ENCODE measurements around the gene ZNF837. TPM values are rescaled to one million over a fixed set of nuclear protein-coding genes. Genes with fewer than 3 reads are reported as not detected.
A peak's percentile ranks its signal among the peaks of the same experiment; 100 is the strongest.

ZNF837 gene
- total and polyA plus RNA-seq, 2 of the 13 experiments (the other 11 are each of a cell fraction or from before 2014, with no cell fraction given) = 0.29 to 1.3 TPM

- TF ChIP-seq, protein P1, sequence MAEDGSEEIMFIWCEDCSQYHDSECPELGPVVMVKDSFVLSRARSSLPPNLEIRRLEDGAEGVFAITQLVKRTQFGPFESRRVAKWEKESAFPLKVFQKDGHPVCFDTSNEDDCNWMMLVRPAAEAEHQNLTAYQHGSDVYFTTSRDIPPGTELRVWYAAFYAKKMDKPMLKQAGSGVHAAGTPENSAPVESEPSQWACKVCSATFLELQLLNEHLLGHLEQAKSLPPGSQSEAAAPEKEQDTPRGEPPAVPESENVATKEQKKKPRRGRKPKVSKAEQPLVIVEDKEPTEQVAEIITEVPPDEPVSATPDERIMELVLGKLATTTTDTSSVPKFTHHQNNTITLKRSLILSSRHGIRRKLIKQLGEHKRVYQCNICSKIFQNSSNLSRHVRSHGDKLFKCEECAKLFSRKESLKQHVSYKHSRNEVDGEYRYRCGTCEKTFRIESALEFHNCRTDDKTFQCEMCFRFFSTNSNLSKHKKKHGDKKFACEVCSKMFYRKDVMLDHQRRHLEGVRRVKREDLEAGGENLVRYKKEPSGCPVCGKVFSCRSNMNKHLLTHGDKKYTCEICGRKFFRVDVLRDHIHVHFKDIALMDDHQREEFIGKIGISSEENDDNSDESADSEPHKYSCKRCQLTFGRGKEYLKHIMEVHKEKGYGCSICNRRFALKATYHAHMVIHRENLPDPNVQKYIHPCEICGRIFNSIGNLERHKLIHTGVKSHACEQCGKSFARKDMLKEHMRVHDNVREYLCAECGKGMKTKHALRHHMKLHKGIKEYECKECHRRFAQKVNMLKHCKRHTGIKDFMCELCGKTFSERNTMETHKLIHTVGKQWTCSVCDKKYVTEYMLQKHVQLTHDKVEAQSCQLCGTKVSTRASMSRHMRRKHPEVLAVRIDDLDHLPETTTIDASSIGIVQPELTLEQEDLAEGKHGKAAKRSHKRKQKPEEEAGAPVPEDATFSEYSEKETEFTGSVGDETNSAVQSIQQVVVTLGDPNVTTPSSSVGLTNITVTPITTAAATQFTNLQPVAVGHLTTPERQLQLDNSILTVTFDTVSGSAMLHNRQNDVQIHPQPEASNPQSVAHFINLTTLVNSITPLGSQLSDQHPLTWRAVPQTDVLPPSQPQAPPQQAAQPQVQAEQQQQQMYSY (CRISPR knock-in tag; IDR thresholded peaks at IDR 0.05) = 0 out of 2 replicates have a peak, but pooled peaks have one; percentile 10
- TF ChIP-seq GATAD1 (CRISPR knock-in tag; IDR thresholded peaks at IDR 0.05) = peak; percentile 93
- no peak for TF ChIP-seq PRPF4 (IDR thresholded peaks at IDR 0.05; ENCODE audit: low read depth, low read length, poor library complexity, severe bottlenecking)
- no peak for TF ChIP-seq NFIC (IDR thresholded peaks at IDR 0.05; ENCODE audit: low read length)
- no peak for TF ChIP-seq GPN1 (CRISPR knock-in tag; IDR thresholded peaks at IDR 0.05; ENCODE audit: borderline replicate concordance)
- peak; percentile 24; the same call in 1 of the 2 replicates for TF ChIP-seq ZNF788 (CRISPR knock-in tag; IDR thresholded peaks at IDR 0.05; ENCODE audit: borderline replicate concordance)
- TF ChIP-seq CBX2 (IDR thresholded peaks at IDR 0.05; ENCODE audit: low read depth, low read length) = no peak
- no peak for TF ChIP-seq CBX2 (CRISPR knock-in tag; IDR thresholded peaks at IDR 0.05; ENCODE audit: low read depth)
- no peak for TF ChIP-seq ZNF773 (CRISPR knock-in tag; IDR thresholded peaks at IDR 0.05; ENCODE audit: borderline replicate concordance)
- no peak for TF ChIP-seq NONO (IDR thresholded peaks at IDR 0.05)
- peak; percentile 81 for TF ChIP-seq NONO (CRISPR knock-in tag; conservative IDR thresholded peaks at IDR 0.05)
- TF ChIP-seq PAX8 (CRISPR knock-in tag; IDR thresholded peaks at IDR 0.05; ENCODE audit: borderline replicate concordance) = no peak
- TF ChIP-seq ZNF232 (CRISPR knock-in tag; IDR thresholded peaks at IDR 0.05; ENCODE audit: borderline replicate concordance) = peak; percentile 30; the same call in 1 of the 2 replicates
- TF ChIP-seq ZNF816 (CRISPR knock-in tag; IDR thresholded peaks at IDR 0.05; ENCODE audit: borderline replicate concordance) = no peak; the same call in 1 of the 2 replicates
- TF ChIP-seq PREB (CRISPR knock-in tag; IDR thresholded peaks at IDR 0.05) = no peak
- peak; percentile 68 for TF ChIP-seq TOPORS (CRISPR knock-in tag; IDR thresholded peaks at IDR 0.05)
- TF ChIP-seq ZFP36 (IDR thresholded peaks at IDR 0.05; ENCODE audit: borderline replicate concordance, low read depth, low read length, partially characterized antibody) = no peak
- TF ChIP-seq, protein P2, sequence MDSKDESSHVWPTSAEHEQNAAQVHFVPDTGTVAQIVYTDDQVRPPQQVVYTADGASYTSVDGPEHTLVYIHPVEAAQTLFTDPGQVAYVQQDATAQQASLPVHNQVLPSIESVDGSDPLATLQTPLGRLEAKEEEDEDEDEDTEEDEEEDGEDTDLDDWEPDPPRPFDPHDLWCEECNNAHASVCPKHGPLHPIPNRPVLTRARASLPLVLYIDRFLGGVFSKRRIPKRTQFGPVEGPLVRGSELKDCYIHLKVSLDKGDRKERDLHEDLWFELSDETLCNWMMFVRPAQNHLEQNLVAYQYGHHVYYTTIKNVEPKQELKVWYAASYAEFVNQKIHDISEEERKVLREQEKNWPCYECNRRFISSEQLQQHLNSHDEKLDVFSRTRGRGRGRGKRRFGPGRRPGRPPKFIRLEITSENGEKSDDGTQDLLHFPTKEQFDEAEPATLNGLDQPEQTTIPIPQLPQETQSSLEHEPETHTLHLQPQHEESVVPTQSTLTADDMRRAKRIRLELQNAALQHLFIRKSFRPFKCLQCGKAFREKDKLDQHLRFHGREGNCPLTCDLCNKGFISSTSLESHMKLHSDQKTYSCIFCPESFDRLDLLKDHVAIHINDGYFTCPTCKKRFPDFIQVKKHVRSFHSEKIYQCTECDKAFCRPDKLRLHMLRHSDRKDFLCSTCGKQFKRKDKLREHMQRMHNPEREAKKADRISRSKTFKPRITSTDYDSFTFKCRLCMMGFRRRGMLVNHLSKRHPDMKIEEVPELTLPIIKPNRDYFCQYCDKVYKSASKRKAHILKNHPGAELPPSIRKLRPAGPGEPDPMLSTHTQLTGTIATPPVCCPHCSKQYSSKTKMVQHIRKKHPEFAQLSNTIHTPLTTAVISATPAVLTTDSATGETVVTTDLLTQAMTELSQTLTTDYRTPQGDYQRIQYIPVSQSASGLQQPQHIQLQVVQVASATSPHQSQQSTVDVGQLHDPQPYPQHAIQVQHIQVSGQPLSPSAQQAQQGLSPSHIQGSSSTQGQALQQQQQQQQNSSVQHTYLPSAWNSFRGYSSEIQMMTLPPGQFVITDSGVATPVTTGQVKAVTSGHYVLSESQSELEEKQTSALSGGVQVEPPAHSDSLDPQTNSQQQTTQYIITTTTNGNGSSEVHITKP (CRISPR knock-in tag; IDR thresholded peaks at IDR 0.05; ENCODE audit: low read depth) = no peak; the same call in 1 of the 2 replicates
- TF ChIP-seq KDM5A (IDR thresholded peaks at IDR 0.05; ENCODE audit: borderline replicate concordance, low read length) = no peak; the same call in 1 of the 2 replicates
Observed at GRCh38 chr19:58386576-58387337, 5.9 kb upstream of the ZNF837 start, which contains the start of gene RPS5 (continued).
